Suprapubic skin (tissue), 4 donors: ENCODE results near the gene EMP2. TPM values are rescaled to one million over a fixed set of nuclear protein-coding genes. Genes with fewer than 3 reads are reported as not detected.

ENCODE experiments used
- DNase-seq, 2 donors: peaks; one replicate each; pipeline ENCODE4 v3.0.0-alpha.2; 2019; ENCODE audit warnings: low spot score in 2 of 2
- H3K27ac ChIP-seq: fragments of 200-600 bp; sonication (generic); one replicate; pipeline ENCODE4 v1.5.1; 2019
- H3K27me3 ChIP-seq: fragments of 200-600 bp; sonication (generic); one replicate; pipeline ENCODE4 v1.5.1; 2019
- H3K36me3 ChIP-seq: fragments of 200-600 bp; sonication (generic); one replicate; pipeline ENCODE4 v1.5.1; 2019
- H3K4me1 ChIP-seq: fragments of 200-600 bp; sonication (generic); one replicate; pipeline ENCODE4 v1.5.1; 2019
- H3K4me3 ChIP-seq: fragments of 200-600 bp; sonication (generic); one replicate; pipeline ENCODE4 v1.5.1; 2019; ENCODE audit warnings: mild to moderate bottlenecking
- H3K9me3 ChIP-seq: fragments of 200-600 bp; sonication (generic); one replicate; pipeline ENCODE4 v1.5.1; 2019
- EP300 ChIP-seq: sonication (generic); formaldehyde crosslinking; IDR thresholded peaks from one replicate; pipeline ENCODE4 v1.6.1; 2017; ENCODE audit warnings: antibody characterized with exemption
- POLR2A ChIP-seq, 2 donors: fragments of 450-650 bp; IDR thresholded peaks; one replicate each; pipeline ENCODE4 v1.6.1; 2017; ENCODE audit warnings: antibody characterized with exemption in 2 of 2, mild to moderate bottlenecking in 2 of 2, moderate library complexity in 2 of 2
- POLR2AphosphoS5 ChIP-seq, 3 donors: sonication (generic); formaldehyde crosslinking; IDR thresholded peaks; one replicate each; pipeline ENCODE4 v1.6.1; 2017; ENCODE audit warnings: antibody characterized with exemption in 3 of 3
- WGBS: methylation state at CpG from one replicate; pipeline ENCODE4 v1.1.5; 2018; 5-methylcytosine and 5-hydroxymethylcytosine counted together
- total RNA-seq, 4 donors: library from RNA; depleted of rRNA; stranded (reverse); fragments of >200 nt; gene quantifications; one replicate each; pipeline ENCODE4 v1.1.0, GENCODE V29; 2016
- TF ChIP-seq, protein P1 (sequence below), 2 donors: fragments of 200-600 bp in 1 of 2; fragments of 450-650 bp in 1 of 2; sonication (generic) in 1 of 2; IDR thresholded peaks; one replicate each; pipeline ENCODE4 v1.5.1; 2016 to 2019; ENCODE audit warnings: antibody characterized with exemption in 2 of 2, mild to moderate bottlenecking in 1 of 2, moderate library complexity in 1 of 2

The EMP2 gene
- total RNA-seq, 4 donors from 2014 or later: 91.6 to 187 (median 139) TPM

DNA sequence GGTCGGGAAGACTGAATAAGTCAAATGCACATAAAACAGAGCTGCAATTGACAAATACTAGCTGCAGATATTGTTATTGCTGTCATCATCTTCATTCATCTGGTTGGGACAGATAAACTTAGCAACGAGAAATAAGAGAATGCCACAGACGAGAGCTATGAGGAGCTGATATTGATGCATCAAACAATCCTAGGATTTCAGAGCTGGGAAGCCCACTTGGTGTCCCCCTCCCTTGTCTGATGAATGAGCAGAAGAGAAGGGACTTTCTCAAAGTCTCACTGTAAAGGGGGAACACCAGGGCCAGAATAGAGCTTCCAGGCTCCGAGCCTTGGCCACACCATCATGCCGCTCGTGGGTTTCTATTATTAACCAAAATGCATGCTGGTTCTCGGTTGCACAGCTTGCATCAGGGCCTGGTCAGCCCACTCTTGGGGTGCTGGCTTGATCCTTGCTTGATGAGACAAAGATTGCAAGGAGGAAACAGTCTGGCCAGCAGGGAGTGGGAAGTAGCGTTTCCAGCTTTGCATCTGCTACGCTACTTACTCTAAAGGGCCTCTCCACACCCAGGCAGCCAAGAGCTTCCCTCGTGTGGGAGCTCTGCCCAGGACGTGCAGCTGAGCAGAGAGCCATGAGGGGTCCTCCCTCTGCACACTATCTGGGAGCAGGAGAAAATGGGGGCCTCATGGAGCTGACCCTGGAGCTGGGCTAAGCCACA is 28.4 kb upstream of the EMP2 start:
- no peak for DNase-seq
- WGBS: 88% methylated on average over 7 of the region's 11 CpGs
- TF ChIP-seq EP300: no peak
- TF ChIP-seq POLR2AphosphoS5 (IDR thresholded peaks at IDR 0.05): no peak
- H3K27me3 ChIP-seq: no peaks in the 10 kb centered on the region
- H3K9me3 ChIP-seq: no peaks in the 10 kb centered on the region
- H3K4me3 ChIP-seq: no peak overlapping the region
- H3K27ac ChIP-seq: no peak overlapping the region
- peaks cover 6% of the 10 kb centered on the region for H3K4me1 ChIP-seq
- no peaks in the 10 kb centered on the region for H3K36me3 ChIP-seq

DNA sequence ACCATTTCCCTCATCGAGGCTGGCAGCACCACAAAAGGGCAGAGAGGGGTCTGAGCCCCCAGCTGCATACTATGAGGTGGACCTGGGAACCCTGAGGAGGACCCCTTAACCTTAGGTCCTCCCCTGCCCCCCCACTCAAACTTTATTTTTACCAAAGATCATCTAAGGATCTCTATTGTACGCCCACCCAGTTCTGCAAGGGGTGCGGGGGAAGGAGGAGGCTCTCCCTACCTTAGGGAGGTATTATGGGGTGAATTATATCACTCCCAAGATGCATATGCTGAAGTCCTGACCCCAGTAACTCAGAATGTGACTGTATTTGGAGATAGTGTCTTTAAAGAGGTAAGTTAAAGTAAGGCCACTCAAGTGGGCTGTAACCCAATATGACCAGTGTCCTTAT is 26.8 kb upstream of the EMP2 start:
- H3K9me3 ChIP-seq: no peaks in the 10 kb centered on the region
- peaks cover 8% of the 10 kb centered on the region for H3K4me1 ChIP-seq
- H3K4me3 ChIP-seq: no peak overlapping the region
- no peak overlapping the region for H3K27ac ChIP-seq
- H3K27me3 ChIP-seq: no peaks in the 10 kb centered on the region
- 93% methylated on average over 3 of the region's 3 CpGs for WGBS
- TF ChIP-seq EP300: no peak
- TF ChIP-seq, protein P1, sequence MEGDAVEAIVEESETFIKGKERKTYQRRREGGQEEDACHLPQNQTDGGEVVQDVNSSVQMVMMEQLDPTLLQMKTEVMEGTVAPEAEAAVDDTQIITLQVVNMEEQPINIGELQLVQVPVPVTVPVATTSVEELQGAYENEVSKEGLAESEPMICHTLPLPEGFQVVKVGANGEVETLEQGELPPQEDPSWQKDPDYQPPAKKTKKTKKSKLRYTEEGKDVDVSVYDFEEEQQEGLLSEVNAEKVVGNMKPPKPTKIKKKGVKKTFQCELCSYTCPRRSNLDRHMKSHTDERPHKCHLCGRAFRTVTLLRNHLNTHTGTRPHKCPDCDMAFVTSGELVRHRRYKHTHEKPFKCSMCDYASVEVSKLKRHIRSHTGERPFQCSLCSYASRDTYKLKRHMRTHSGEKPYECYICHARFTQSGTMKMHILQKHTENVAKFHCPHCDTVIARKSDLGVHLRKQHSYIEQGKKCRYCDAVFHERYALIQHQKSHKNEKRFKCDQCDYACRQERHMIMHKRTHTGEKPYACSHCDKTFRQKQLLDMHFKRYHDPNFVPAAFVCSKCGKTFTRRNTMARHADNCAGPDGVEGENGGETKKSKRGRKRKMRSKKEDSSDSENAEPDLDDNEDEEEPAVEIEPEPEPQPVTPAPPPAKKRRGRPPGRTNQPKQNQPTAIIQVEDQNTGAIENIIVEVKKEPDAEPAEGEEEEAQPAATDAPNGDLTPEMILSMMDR (IDR thresholded peaks at IDR 0.05): no peak
- no peaks in the 10 kb centered on the region for H3K36me3 ChIP-seq
- no peak for DNase-seq

DNA sequence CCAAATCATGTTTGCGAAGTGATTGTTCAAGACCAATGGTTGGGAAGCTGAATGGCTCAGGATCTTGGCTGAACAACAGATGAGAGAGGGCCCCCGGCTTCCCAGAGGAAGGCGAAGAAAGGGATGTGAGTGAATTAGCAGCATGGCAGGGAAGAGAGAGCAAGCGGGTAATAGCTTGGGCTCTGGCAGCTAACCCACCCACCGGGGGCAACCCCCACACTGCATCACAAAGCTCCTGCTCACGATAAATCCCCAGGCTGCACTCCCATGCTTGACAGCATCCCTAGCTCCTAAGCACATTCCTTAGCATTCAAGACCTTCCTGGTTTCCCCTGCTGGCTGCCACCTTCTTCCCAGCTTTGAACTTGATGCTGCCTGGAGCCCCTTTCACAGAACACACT is 26.2 kb upstream of the EMP2 start:
- no peak for DNase-seq
- TF ChIP-seq POLR2A (IDR thresholded peaks at IDR 0.05) (no peak), POLR2AphosphoS5 (IDR thresholded peaks at IDR 0.05) (no peak), EP300 (no peak)
- TF ChIP-seq, protein P1 (IDR thresholded peaks at IDR 0.05): no peak

DNA sequence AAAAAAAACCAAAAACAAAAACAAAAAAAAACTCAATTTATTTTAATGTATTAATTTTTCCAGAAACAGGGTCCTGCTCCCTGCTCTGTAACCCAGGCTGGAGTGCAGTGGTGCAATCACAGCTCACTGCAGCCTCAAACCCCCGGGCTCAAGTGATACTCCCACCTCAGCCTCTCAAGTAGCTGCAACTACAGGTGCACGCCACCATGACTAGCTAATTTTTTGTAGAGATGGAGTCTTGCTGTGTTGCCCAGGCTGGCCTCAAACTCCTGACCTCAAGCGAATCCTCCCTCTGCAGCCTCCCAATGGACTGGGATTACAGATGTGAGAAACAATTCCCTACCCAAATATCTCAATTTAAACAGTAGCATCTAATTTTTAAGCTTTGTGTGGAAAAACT is 25.2 kb upstream of the EMP2 start:
- TF ChIP-seq POLR2AphosphoS5 (IDR thresholded peaks at IDR 0.05): no peak
- TF ChIP-seq EP300: no peak
- no peak for TF ChIP-seq POLR2A (IDR thresholded peaks at IDR 0.05)
- TF ChIP-seq, protein P1 (IDR thresholded peaks at IDR 0.05): no peak
- no peak overlapping the region for H3K4me3 ChIP-seq
- no peaks in the 10 kb centered on the region for H3K27me3 ChIP-seq
- peaks cover 23% of the 10 kb centered on the region for H3K4me1 ChIP-seq
- no peak for DNase-seq
- no peak overlapping the region for H3K27ac ChIP-seq
- no peaks in the 10 kb centered on the region for H3K9me3 ChIP-seq
- H3K36me3 ChIP-seq: no peaks in the 10 kb centered on the region
- 88% methylated on average over 3 of the region's 3 CpGs for WGBS

More for the DNA sequence above, 26.2 kb upstream of the EMP2 start:
- 93% methylated on average over 3 of the region's 6 CpGs for WGBS
- H3K4me3 ChIP-seq: no peak overlapping the region
- H3K4me1 ChIP-seq: peaks cover 13% of the 10 kb centered on the region
- H3K36me3 ChIP-seq: no peaks in the 10 kb centered on the region
- no peaks in the 10 kb centered on the region for H3K9me3 ChIP-seq
- no peak overlapping the region for H3K27ac ChIP-seq
- H3K27me3 ChIP-seq: no peaks in the 10 kb centered on the region

DNA sequence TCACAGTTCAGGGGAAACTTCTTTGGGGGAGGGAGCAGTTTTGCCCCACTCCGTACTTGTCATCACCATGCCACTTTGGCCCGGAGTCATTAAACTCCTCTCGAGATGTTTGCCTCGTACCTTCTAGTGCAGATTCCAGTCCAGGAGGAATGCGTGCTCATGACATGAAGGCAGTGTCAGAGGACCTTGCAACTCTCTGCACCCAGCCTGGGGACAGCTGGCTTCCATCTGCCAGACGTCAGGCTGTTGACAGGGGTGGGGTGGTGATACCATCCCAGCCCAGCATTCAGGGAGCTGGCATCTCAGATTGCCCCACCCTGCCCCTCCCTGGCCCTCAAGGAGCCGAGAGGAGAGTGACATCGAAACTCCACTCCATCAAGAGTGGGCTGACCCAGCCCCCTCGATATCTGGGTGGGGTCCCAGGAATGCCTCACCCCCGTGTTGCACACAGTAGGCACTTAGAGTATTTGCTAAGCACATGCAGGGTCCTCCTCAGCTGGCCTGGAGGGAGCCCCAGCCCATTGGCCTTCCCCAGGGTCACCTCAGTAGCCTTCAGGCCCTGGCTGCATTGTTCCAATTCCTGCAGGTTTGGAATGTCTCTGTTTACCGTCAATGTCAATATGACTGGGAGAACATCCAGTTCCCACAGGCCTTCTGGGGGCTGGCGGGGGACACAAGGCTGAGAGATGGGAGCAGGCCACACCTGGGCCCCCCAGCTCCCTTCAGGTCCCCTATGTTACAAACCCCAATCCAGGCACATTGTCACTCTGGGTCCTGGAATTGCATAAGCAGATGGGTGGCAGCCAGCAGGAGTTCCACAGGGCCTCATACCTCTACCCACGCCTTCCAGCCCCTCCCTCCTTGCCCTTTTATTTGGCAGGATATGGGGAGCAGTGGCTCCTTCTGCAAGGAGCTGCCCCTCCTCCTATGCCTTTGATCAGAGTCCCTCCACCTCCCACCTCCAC is 21.3 kb upstream of the EMP2 start:
- no peak overlapping the region for H3K27ac ChIP-seq
- TF ChIP-seq POLR2AphosphoS5 (IDR thresholded peaks at IDR 0.05) (no peak), POLR2A (IDR thresholded peaks at IDR 0.05) (no peak)
- WGBS: 24% methylated on average over 6 of the region's 13 CpGs
- DNase-seq: no peak
- H3K27me3 ChIP-seq: no peaks in the 10 kb centered on the region
- no peaks in the 10 kb centered on the region for H3K9me3 ChIP-seq
- H3K36me3 ChIP-seq: no peaks in the 10 kb centered on the region
- no peak overlapping the region for H3K4me3 ChIP-seq
- H3K4me1 ChIP-seq: peaks cover 38% of the 10 kb centered on the region

DNA sequence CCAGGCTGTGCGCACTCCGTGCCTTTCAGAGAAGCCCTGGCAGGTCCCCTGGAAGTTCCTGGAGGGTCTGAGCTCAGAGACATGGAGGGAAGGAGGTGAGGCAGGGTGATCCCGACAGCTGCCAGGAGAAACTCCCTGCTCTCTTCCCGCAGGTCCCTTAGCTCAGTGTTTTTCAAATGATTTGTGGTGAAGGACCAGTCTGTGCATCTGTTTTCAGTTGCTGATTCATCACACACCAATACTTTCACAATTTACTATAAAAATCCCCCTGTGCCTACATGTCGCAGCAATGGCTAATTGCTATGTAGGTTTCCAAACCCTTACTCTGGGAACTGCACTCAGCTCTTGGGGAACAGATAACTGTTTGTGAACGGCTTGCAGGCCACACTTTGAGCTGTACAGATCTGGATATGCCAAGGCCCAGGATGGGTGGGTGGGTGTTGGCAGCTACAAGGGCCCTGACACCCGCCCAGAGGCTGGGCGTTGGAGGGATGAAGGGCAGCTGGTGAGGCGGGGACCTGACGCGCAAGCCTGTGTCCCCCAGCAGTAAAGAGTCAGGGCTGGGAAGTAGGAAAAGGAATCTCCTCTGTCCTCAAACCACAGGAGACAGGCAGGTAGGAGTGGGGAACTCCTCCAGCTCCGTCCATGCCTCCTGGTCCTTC is 20.5 kb upstream of the EMP2 start:
- no peak overlapping the region for H3K4me3 ChIP-seq
- WGBS: 46% methylated on average over 9 of the region's 12 CpGs
- H3K36me3 ChIP-seq: no peaks in the 10 kb centered on the region
- TF ChIP-seq, protein P1 (IDR thresholded peaks at IDR 0.05): no peak
- TF ChIP-seq POLR2A (IDR thresholded peaks at IDR 0.05) (no peak), EP300 (no peak), POLR2AphosphoS5 (IDR thresholded peaks at IDR 0.05) (no peak)
- no peaks in the 10 kb centered on the region for H3K27me3 ChIP-seq
- H3K27ac ChIP-seq: no peak overlapping the region
- DNase-seq: no peak
- H3K9me3 ChIP-seq: no peaks in the 10 kb centered on the region
- H3K4me1 ChIP-seq: peaks cover 39% of the 10 kb centered on the region
